ENCODE measurements around the gene GPRC5A.

DNA sequence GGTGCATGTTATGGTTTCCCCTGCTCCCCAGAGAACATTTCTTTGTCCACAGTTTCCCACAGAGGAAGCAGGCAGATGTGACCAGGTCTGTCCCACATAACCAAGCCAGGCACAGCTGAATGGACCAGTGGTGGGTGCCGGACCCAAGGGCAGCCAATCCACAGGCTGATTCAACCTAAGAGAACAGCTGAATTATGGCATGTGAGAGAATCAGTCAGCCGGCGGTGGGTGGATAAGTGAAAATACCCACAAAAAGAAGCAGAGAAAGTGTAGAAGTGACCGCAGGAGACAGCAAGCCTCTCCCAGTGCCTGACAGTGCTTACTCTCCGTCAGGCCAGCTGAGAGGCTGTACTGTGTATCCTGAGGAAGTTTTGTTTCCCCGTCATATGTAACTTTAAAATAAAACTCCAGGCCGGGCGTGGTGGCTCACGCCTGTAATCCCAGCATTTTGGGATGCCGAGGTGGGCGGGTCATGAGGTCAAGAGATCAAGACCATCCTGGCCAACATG is 45.7 kb downstream of the GPRC5A start:
- TF ChIP-seq POLR2AphosphoS5 (IDR thresholded peaks at IDR 0.05; ENCODE audit: low read depth, low read length), result no peak
- TF ChIP-seq, protein P1, sequence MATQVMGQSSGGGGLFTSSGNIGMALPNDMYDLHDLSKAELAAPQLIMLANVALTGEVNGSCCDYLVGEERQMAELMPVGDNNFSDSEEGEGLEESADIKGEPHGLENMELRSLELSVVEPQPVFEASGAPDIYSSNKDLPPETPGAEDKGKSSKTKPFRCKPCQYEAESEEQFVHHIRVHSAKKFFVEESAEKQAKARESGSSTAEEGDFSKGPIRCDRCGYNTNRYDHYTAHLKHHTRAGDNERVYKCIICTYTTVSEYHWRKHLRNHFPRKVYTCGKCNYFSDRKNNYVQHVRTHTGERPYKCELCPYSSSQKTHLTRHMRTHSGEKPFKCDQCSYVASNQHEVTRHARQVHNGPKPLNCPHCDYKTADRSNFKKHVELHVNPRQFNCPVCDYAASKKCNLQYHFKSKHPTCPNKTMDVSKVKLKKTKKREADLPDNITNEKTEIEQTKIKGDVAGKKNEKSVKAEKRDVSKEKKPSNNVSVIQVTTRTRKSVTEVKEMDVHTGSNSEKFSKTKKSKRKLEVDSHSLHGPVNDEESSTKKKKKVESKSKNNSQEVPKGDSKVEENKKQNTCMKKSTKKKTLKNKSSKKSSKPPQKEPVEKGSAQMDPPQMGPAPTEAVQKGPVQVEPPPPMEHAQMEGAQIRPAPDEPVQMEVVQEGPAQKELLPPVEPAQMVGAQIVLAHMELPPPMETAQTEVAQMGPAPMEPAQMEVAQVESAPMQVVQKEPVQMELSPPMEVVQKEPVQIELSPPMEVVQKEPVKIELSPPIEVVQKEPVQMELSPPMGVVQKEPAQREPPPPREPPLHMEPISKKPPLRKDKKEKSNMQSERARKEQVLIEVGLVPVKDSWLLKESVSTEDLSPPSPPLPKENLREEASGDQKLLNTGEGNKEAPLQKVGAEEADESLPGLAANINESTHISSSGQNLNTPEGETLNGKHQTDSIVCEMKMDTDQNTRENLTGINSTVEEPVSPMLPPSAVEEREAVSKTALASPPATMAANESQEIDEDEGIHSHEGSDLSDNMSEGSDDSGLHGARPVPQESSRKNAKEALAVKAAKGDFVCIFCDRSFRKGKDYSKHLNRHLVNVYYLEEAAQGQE (IDR thresholded peaks at IDR 0.05; ENCODE audit: insufficient read depth in 1 of 2, low read depth in 2 of 2, low read length in 2 of 2), result no peak
- TF ChIP-seq SIN3A (IDR thresholded peaks at IDR 0.05; ENCODE audit: borderline replicate concordance, insufficient read depth, low read length), result no peak
- TF ChIP-seq TAF1 (IDR thresholded peaks at IDR 0.05; ENCODE audit: borderline replicate concordance, insufficient read depth, low read length), result no peak
- no peak for TF ChIP-seq FOXP2 (optimal IDR thresholded peaks at IDR 0.05; ENCODE audit: borderline replicate concordance, extremely low read depth, extremely low read length, insufficient read depth)
